SK-N-SH treated with all-trans-retinoic acid at 6 μM for 48 hours (cell line): ENCODE measurements around the gene ENAH.

ENCODE experiments used
- ATAC-seq: fragments of 200-7000 bp; cut with Tn5 transposase; 3 replicates; pipeline ENCODE4 v1.9.1; 2020; ENCODE audit warnings: mild to moderate bottlenecking, moderate library complexity
- ARNTL ChIP-seq: fragments of 450-650 bp; formaldehyde crosslinking; IDR thresholded peaks from 2 replicates; pipeline ENCODE4 v1.5.0; 2020; ENCODE audit warnings: low read depth, mild to moderate bottlenecking, moderate library complexity, borderline replicate concordance
- BACH2 ChIP-seq: fragments of 250-450 bp; sonication (Bioruptor Pico); IDR thresholded peaks from 2 replicates; pipeline ENCODE4 v1.9.0; 2021; ENCODE audit warnings: mild to moderate bottlenecking, borderline replicate concordance
- CREB5 ChIP-seq: fragments of 250-450 bp; sonication (Bioruptor Pico); IDR thresholded peaks from 2 replicates; pipeline ENCODE4 v1.5.1; 2020; ENCODE audit warnings: low read depth, mild to moderate bottlenecking, moderate library complexity
- CSDC2 ChIP-seq: fragments of 250-450 bp; sonication (Bioruptor Pico); IDR thresholded peaks from 2 replicates; pipeline ENCODE4 v1.5.0; 2020; ENCODE audit warnings: mild to moderate bottlenecking, moderate library complexity
- CSRNP3 ChIP-seq: fragments of 250-450 bp; sonication (Bioruptor Pico); IDR thresholded peaks from 2 replicates; pipeline ENCODE4 v1.5.1; 2021; ENCODE audit warnings: mild to moderate bottlenecking, moderate library complexity
- ESRRG ChIP-seq: fragments of 250-450 bp; sonication (Bioruptor Pico); IDR thresholded peaks from 2 replicates; pipeline ENCODE4 v1.6.1; 2021; ENCODE audit warnings: mild to moderate bottlenecking
- GLIS3 ChIP-seq: fragments of 250-450 bp; sonication (Bioruptor Pico); IDR thresholded peaks from 2 replicates; pipeline ENCODE4 v1.5.0; 2020; ENCODE audit warnings: mild to moderate bottlenecking, moderate library complexity
- ISL1 ChIP-seq: fragments of 250-450 bp; sonication (Bioruptor Pico); IDR thresholded peaks from 2 replicates; pipeline ENCODE4 v2.1.2; 2022; ENCODE audit warnings: mild to moderate bottlenecking, moderate library complexity
- OSR1 ChIP-seq: fragments of 250-450 bp; sonication (Bioruptor Pico); IDR thresholded peaks from 2 replicates; pipeline ENCODE4 v1.8.0; 2022; ENCODE audit warnings: moderate library complexity, mild to moderate bottlenecking, inconsistent platforms
- POU6F1 ChIP-seq: fragments of 250-450 bp; sonication (Bioruptor Pico); IDR thresholded peaks from 2 replicates; pipeline ENCODE4 v1.8.0; 2021; ENCODE audit warnings: low read depth, mild to moderate bottlenecking, moderate library complexity, borderline replicate concordance
- PPARA ChIP-seq: fragments of 250-450 bp; sonication (Bioruptor Pico); IDR thresholded peaks from 2 replicates; pipeline ENCODE4 v1.5.0; 2020; ENCODE audit warnings: mild to moderate bottlenecking, borderline replicate concordance
- SNAI2 ChIP-seq: fragments of 250-450 bp; sonication (Bioruptor Pico); IDR thresholded peaks from 2 replicates; pipeline ENCODE4 v1.5.0; 2020; ENCODE audit warnings: mild to moderate bottlenecking, moderate library complexity
- TCF4 ChIP-seq: fragments of 250-450 bp; sonication (Bioruptor Pico); IDR thresholded peaks from 2 replicates; pipeline ENCODE4 v1.8.0; 2021; ENCODE audit warnings: mild to moderate bottlenecking, moderate library complexity, borderline replicate concordance
- TOX ChIP-seq: fragments of 250-450 bp; sonication (Bioruptor Pico); IDR thresholded peaks from 2 replicates; pipeline ENCODE4 v1.8.0; 2021; ENCODE audit warnings: mild to moderate bottlenecking, moderate library complexity, borderline replicate concordance
- ZC3H10 ChIP-seq: fragments of 250-450 bp; sonication (Bioruptor Pico); IDR thresholded peaks from 2 replicates; pipeline ENCODE4 v1.5.1; 2021; ENCODE audit warnings: mild to moderate bottlenecking, moderate library complexity
- ZNF565 ChIP-seq: fragments of 450-650 bp; formaldehyde crosslinking; conservative IDR thresholded peaks from 2 replicates; pipeline ENCODE4 v1.5.0; 2020; ENCODE audit warnings: low read depth, mild to moderate bottlenecking, moderate library complexity
- ZNF70 ChIP-seq: fragments of 450-650 bp; formaldehyde crosslinking; IDR thresholded peaks from 2 replicates; pipeline ENCODE4 v1.5.0; 2020; ENCODE audit warnings: mild to moderate bottlenecking, moderate library complexity
- ZNF8 ChIP-seq: fragments of 450-650 bp; formaldehyde crosslinking; IDR thresholded peaks from 2 replicates; pipeline ENCODE4 v1.5.0; 2020; ENCODE audit warnings: mild to moderate bottlenecking, moderate library complexity
- TF ChIP-seq, protein P1 (sequence below): fragments of 250-450 bp; sonication (Bioruptor Pico); IDR thresholded peaks from 2 replicates; pipeline ENCODE4 v1.5.0; 2020; ENCODE audit warnings: mild to moderate bottlenecking, moderate library complexity
- TF ChIP-seq, protein P2 (sequence below): fragments of 250-450 bp; sonication (Bioruptor Pico); IDR thresholded peaks from 2 replicates; pipeline ENCODE4 v1.8.0; 2020; ENCODE audit warnings: mild to moderate bottlenecking, moderate library complexity, borderline replicate concordance

The ENAH gene

GRCh38 chr1:225612287-225612686 is 40.6 kb downstream of the ENAH start:
- TF ChIP-seq TCF4 (CRISPR knock-in tag), result no peak
- no peak for TF ChIP-seq ZNF70 (CRISPR knock-in tag)
- TF ChIP-seq ISL1 (CRISPR knock-in tag), result no peak
- TF ChIP-seq, protein P1, sequence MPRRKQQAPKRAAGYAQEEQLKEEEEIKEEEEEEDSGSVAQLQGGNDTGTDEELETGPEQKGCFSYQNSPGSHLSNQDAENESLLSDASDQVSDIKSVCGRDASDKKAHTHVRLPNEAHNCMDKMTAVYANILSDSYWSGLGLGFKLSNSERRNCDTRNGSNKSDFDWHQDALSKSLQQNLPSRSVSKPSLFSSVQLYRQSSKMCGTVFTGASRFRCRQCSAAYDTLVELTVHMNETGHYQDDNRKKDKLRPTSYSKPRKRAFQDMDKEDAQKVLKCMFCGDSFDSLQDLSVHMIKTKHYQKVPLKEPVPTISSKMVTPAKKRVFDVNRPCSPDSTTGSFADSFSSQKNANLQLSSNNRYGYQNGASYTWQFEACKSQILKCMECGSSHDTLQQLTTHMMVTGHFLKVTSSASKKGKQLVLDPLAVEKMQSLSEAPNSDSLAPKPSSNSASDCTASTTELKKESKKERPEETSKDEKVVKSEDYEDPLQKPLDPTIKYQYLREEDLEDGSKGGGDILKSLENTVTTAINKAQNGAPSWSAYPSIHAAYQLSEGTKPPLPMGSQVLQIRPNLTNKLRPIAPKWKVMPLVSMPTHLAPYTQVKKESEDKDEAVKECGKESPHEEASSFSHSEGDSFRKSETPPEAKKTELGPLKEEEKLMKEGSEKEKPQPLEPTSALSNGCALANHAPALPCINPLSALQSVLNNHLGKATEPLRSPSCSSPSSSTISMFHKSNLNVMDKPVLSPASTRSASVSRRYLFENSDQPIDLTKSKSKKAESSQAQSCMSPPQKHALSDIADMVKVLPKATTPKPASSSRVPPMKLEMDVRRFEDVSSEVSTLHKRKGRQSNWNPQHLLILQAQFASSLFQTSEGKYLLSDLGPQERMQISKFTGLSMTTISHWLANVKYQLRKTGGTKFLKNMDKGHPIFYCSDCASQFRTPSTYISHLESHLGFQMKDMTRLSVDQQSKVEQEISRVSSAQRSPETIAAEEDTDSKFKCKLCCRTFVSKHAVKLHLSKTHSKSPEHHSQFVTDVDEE (CRISPR knock-in tag), result no peak
- TF ChIP-seq TOX (CRISPR knock-in tag), result no peak
- TF ChIP-seq CSRNP3 (CRISPR knock-in tag), result no peak
- TF ChIP-seq SNAI2 (CRISPR knock-in tag), result no peak
- TF ChIP-seq PPARA, result no peak
- no peak for TF ChIP-seq POU6F1 (CRISPR knock-in tag)
- TF ChIP-seq ZNF8 (CRISPR knock-in tag), result no peak
- no peak for TF ChIP-seq ESRRG (CRISPR knock-in tag)
- TF ChIP-seq CREB5 (CRISPR knock-in tag), result no peak
- TF ChIP-seq GLIS3 (CRISPR knock-in tag), result no peak
- TF ChIP-seq BACH2 (CRISPR knock-in tag), result no peak
- TF ChIP-seq ZC3H10 (CRISPR knock-in tag), result no peak
- TF ChIP-seq, protein P2, sequence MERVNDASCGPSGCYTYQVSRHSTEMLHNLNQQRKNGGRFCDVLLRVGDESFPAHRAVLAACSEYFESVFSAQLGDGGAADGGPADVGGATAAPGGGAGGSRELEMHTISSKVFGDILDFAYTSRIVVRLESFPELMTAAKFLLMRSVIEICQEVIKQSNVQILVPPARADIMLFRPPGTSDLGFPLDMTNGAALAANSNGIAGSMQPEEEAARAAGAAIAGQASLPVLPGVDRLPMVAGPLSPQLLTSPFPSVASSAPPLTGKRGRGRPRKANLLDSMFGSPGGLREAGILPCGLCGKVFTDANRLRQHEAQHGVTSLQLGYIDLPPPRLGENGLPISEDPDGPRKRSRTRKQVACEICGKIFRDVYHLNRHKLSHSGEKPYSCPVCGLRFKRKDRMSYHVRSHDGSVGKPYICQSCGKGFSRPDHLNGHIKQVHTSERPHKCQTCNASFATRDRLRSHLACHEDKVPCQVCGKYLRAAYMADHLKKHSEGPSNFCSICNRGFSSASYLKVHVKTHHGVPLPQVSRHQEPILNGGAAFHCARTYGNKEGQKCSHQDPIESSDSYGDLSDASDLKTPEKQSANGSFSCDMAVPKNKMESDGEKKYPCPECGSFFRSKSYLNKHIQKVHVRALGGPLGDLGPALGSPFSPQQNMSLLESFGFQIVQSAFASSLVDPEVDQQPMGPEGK (CRISPR knock-in tag), result no peak
- no peak for TF ChIP-seq ARNTL (CRISPR knock-in tag)
- TF ChIP-seq OSR1 (CRISPR knock-in tag), result no peak
- no peak for TF ChIP-seq ZNF565 (CRISPR knock-in tag)
- TF ChIP-seq, all 23 proteins: peak for 0
- no peak for ATAC-seq

GRCh38 chr1:225611537-225612223 is 41.2 kb downstream of the ENAH start:
- ATAC-seq, result no peak
- no peak for TF ChIP-seq POU6F1 (CRISPR knock-in tag)
- no peak for TF ChIP-seq ISL1 (CRISPR knock-in tag)
- TF ChIP-seq ZNF70 (CRISPR knock-in tag), result no peak
- no peak for TF ChIP-seq CSDC2 (CRISPR knock-in tag)
- no peak for TF ChIP-seq ZC3H10 (CRISPR knock-in tag)
- TF ChIP-seq ZNF8 (CRISPR knock-in tag), result no peak
- TF ChIP-seq ESRRG (CRISPR knock-in tag), result no peak
- TF ChIP-seq PPARA, result no peak
- no peak for TF ChIP-seq SNAI2 (CRISPR knock-in tag)
- TF ChIP-seq TCF4 (CRISPR knock-in tag), result no peak
- TF ChIP-seq BACH2 (CRISPR knock-in tag), result no peak
- no peak for TF ChIP-seq OSR1 (CRISPR knock-in tag)
- TF ChIP-seq CSRNP3 (CRISPR knock-in tag), result no peak
- no peak for TF ChIP-seq TOX (CRISPR knock-in tag)
